ENCODE measurements around the gene LUZP1. TPM values are rescaled to one million over a fixed set of nuclear protein-coding genes. Genes with fewer than 3 reads are reported as not detected.

Gene LUZP1
- total and polyA plus RNA-seq, 2 donors (not counting 3 experiments of a cell fraction or from before 2014, with no cell fraction given), result 26.3 to 82.4 TPM

- H3K27me3 ChIP-seq (ENCODE audit: control insufficient read depth in 2 of 2, insufficient read depth in 2 of 2, low read length in 2 of 2), result no peaks in the 10 kb centered on the region
- no peak overlapping the region for H3K4me3 ChIP-seq (replicated peaks in 1 of 3; ENCODE audit: insufficient read depth in 1 of 3, low read depth in 1 of 3, low read length in 3 of 3)
- H3K4me2 ChIP-seq (ENCODE audit: insufficient read depth, low read length), result no peak overlapping the region
- FAIRE-seq (no peak), DNase-seq (ENCODE audit: low read depth, low spot score) (no peak)
- no peak overlapping the region for H3K27ac ChIP-seq (ENCODE audit: insufficient read depth, low read depth, low read length)
- TF ChIP-seq POLR2AphosphoS5 (IDR thresholded peaks at IDR 0.05; ENCODE audit: insufficient read depth, low read depth, low read length), result no peak
- TF ChIP-seq MAX (IDR thresholded peaks at IDR 0.05; ENCODE audit: insufficient read depth, insufficient read length), result no peak
- no peak for TF ChIP-seq CTCF (IDR thresholded peaks at IDR 0.05; ENCODE audit: extremely low read depth in 1 of 2, insufficient read depth in 1 of 2, low read depth in 1 of 2, low read length in 2 of 2)
- TF ChIP-seq MYC (IDR thresholded peaks at IDR 0.05; ENCODE audit: low read depth, low read length), result no peak
- no peak for TF ChIP-seq JUN (IDR thresholded peaks at IDR 0.05; ENCODE audit: borderline replicate concordance, insufficient read depth, insufficient read length, low read depth)
- TF ChIP-seq GATA2 (IDR thresholded peaks at IDR 0.05; ENCODE audit: insufficient read depth, insufficient read length, low read depth, low read length), result no peak
- TF ChIP-seq FOS (IDR thresholded peaks at IDR 0.05; ENCODE audit: borderline replicate concordance, insufficient read depth, low read length), result no peak
- TF ChIP-seq POLR2A (IDR thresholded peaks at IDR 0.05; ENCODE audit: low read depth, low read length), result no peak
- TF ChIP-seq EZH2 (IDR thresholded peaks at IDR 0.05; ENCODE audit: borderline replicate concordance, low read depth, low read length, severe bottlenecking), result no peak
- H3K9me1 ChIP-seq (replicated peaks; ENCODE audit: control insufficient read depth, extremely low read depth, insufficient read depth, low read length), result no peaks in the 10 kb centered on the region
- H3K4me1 ChIP-seq (ENCODE audit: control insufficient read depth, extremely low read depth, insufficient read depth, low read length), result no peaks in the 10 kb centered on the region
- dilution Hi-C loops (cut with MboI; ENCODE audit: extremely low pct_ligation_motif_present, low sequenced_read_pairs), result no loop called here
- H2AFZ ChIP-seq (ENCODE audit: low read depth, low read length), result no peak overlapping the region
- no peaks in the 10 kb centered on the region for H3K9me3 ChIP-seq (replicated peaks; ENCODE audit: control insufficient read depth, insufficient read depth, low read length)
- CTCF ChIA-PET, result interaction anchor here (1.1 to 2.2 kb wide), 3 partner anchors 20 to 44 kb away, joined by 4 to 8 read pairs (median 8); no protein-coding TSS in a partner anchor
- no TSS peak for BruUV-seq (replicated peaks)
- POLR2A ChIA-PET, result no interaction called here
- H3K79me2 ChIP-seq (ENCODE audit: control insufficient read depth, insufficient read depth, low read length), result peaks cover 99% of the 10 kb centered on the region
- H4K20me1 ChIP-seq (replicated peaks; ENCODE audit: control insufficient read depth, extremely low read depth, insufficient read depth, low read length), result peaks cover 6% of the 10 kb centered on the region
- no peak overlapping the region for H3K9ac ChIP-seq (replicated peaks; ENCODE audit: extremely low read depth, insufficient read depth, low read length)
- intact Hi-C loops (cut with micrococcal nuclease), result no loop called here
- peaks cover 1 to 4% of the 10 kb centered on the region in 2 experiments for H3K36me3 ChIP-seq (ENCODE audit: control insufficient read depth in 2 of 2, extremely low read depth in 1 of 2, insufficient read depth in 2 of 2, low read length in 2 of 2)
Measured at GRCh38 chr1:23140940-23141596, 27.6 kb downstream of the LUZP1 start.
